ENCODE measurements around the gene RBM8A. TPM values are rescaled to one million over a fixed set of nuclear protein-coding genes. Genes with fewer than 3 reads are reported as not detected.

The RBM8A gene
- total and polyA plus RNA-seq, 4 donors = 48.8 to 66.2 (median 57.5) TPM

Other genes with a start within 250 kb of the RBM8A start
- 10 to 100 TPM; 40.5 to 85.4 TPM for gene PDZK1, start 220.1 kb downstream of the RBM8A start, total RNA-seq
- 10 to 100 TPM; 42.0 to 79.2 TPM for gene PDZK1, start 220.1 kb downstream of the RBM8A start, polyA plus RNA-seq
- 1 to 10 TPM; 1.0 to 1.1 TPM for gene CD160, start 208.0 kb downstream of the RBM8A start, total RNA-seq
- gene CD160, start 208.0 kb downstream of the RBM8A start, polyA plus RNA-seq = 1 to 10 TPM in 1 of 2 donors, under 1 TPM in 1; 0.54 to 1.4 TPM
- gene RNF115, start 103.4 kb downstream of the RBM8A start, total RNA-seq = 10 to 100 TPM in 1 of 2 donors, 1 to 10 TPM in 1; 8.5 to 10.0 TPM
- 1 to 10 TPM; 3.2 to 6.7 TPM for gene RNF115, start 103.4 kb downstream of the RBM8A start, polyA plus RNA-seq
- gene POLR3C, start 103.3 kb downstream of the RBM8A start, total RNA-seq = 10 to 100 TPM; 12.6 to 22.0 TPM
- gene POLR3C, start 103.3 kb downstream of the RBM8A start, polyA plus RNA-seq = 1 to 10 TPM; 6.3 to 8.5 TPM
- gene NUDT17, start 81.9 kb downstream of the RBM8A start, total RNA-seq = 1 to 10 TPM in 1 of 2 donors, under 1 TPM in 1; 0.59 to 2.1 TPM
- 1 to 10 TPM in 1 of 2 donors, under 1 TPM in 1; 0.78 to 1.3 TPM for gene NUDT17, start 81.9 kb downstream of the RBM8A start, polyA plus RNA-seq
- 1 to 10 TPM; 1.7 to 3.4 TPM for gene PIAS3, start 68.4 kb downstream of the RBM8A start, total RNA-seq
- gene PIAS3, start 68.4 kb downstream of the RBM8A start, polyA plus RNA-seq = 1 to 10 TPM; 4.5 to 6.3 TPM
- 1 to 10 TPM in 1 of 2 donors, under 1 TPM in 1; 0.05 to 1.2 TPM for gene ANKRD35, start 41.6 kb downstream of the RBM8A start, total RNA-seq
- 1 to 10 TPM; 1.6 to 1.9 TPM for gene ANKRD35, start 41.6 kb downstream of the RBM8A start, polyA plus RNA-seq
- gene ITGA10, start 17.4 kb downstream of the RBM8A start, total RNA-seq = 1 to 10 TPM in 1 of 2 donors, under 1 TPM in 1; 0.23 to 2.2 TPM
- gene ITGA10, start 17.4 kb downstream of the RBM8A start, polyA plus RNA-seq = under 1 TPM; 0.20 to 0.61 TPM
- 10 to 100 TPM; 13.4 to 18.2 TPM for gene PEX11B, start 8.8 kb downstream of the RBM8A start, total RNA-seq
- 10 to 100 TPM; 14.0 to 21.0 TPM for gene PEX11B, start 8.8 kb downstream of the RBM8A start, polyA plus RNA-seq
- 1 to 10 TPM; 6.5 to 8.6 TPM for gene LIX1L, start 30.5 kb upstream of the RBM8A start, total RNA-seq
- gene LIX1L, start 30.5 kb upstream of the RBM8A start, polyA plus RNA-seq = 1 to 10 TPM; 4.6 to 6.0 TPM
- gene ANKRD34A, start 37.1 kb upstream of the RBM8A start, total RNA-seq = under 1 TPM in 1 of 2 donors, not detected in 1; 0.17 TPM
- gene ANKRD34A, start 37.1 kb upstream of the RBM8A start, polyA plus RNA-seq = under 1 TPM; 0.06 to 0.13 TPM
- 10 to 100 TPM; 11.9 to 12.7 TPM for gene POLR3GL, start 37.2 kb upstream of the RBM8A start, total RNA-seq
- gene POLR3GL, start 37.2 kb upstream of the RBM8A start, polyA plus RNA-seq = 10 to 100 TPM; 19.8 to 23.4 TPM
- gene TXNIP, start 69.1 kb upstream of the RBM8A start, total RNA-seq = 100 to 1,000 TPM in 1 of 2 donors, 10 to 100 TPM in 1; 84.7 to 223 TPM
- gene TXNIP, start 69.1 kb upstream of the RBM8A start, polyA plus RNA-seq = 10 to 100 TPM; 53.8 to 99.2 TPM
- gene HJV, start 94.3 kb upstream of the RBM8A start, total RNA-seq = 10 to 100 TPM; 68.0 to 80.5 TPM
- 100 to 1,000 TPM; 115 to 138 TPM for gene HJV, start 94.3 kb upstream of the RBM8A start, polyA plus RNA-seq
- gene NBPF10, start 217.3 kb upstream of the RBM8A start, total RNA-seq = 1 to 10 TPM in 1 of 2 donors, under 1 TPM in 1; 0.89 to 1.9 TPM
- gene NBPF10, start 217.3 kb upstream of the RBM8A start, polyA plus RNA-seq = under 1 TPM; 0.39 to 0.57 TPM